Adrenal gland (tissue), 12 donors: Measurements from ENCODE around the gene DNAJB1. TPM values are rescaled to one million over a fixed set of nuclear protein-coding genes. Genes with fewer than 3 reads are reported as not detected.
A peak's percentile ranks its signal among the peaks of the same experiment; 100 is the strongest.

Experiments used
- DNase-seq, 7 donors: peaks; one replicate each; pipeline ENCODE4 v3.0.0-alpha.2; 2019 to 2020
- H3K27ac ChIP-seq, 5 donors: fragments of 200-600 bp; sonication (generic) in 4 of 5; 1 replicate in 3 of 5; 2 replicates in 2 of 5; pipeline versions ENCODE4 v1.5.1 to v1.8.0; 2016 to 2020; ENCODE audit warnings: mild to moderate bottlenecking in 1 of 5
- H3K27me3 ChIP-seq: fragments of 200-600 bp; 2 replicates; pipeline ENCODE4 v1.8.0; 2021
- H3K36me3 ChIP-seq, 2 donors: fragments of 200-600 bp; replicated peaks in 1 of 2; 1 replicate in 1 of 2; 2 replicates in 1 of 2; pipeline versions ENCODE4 v1.5.1 to v1.8.0; 2018 to 2022
- H3K4me1 ChIP-seq, 2 donors: fragments of 200-600 bp; replicated peaks in 1 of 2; 1 replicate in 1 of 2; 2 replicates in 1 of 2; pipeline versions ENCODE4 v1.5.1 to v1.8.0; 2018 to 2021
- H3K4me3 ChIP-seq, 4 donors: fragments of 200-600 bp; sonication (generic) in 3 of 4; one replicate each; pipeline ENCODE4 v1.5.1; 2016 to 2018
- H3K9me3 ChIP-seq, 3 donors: fragments of 200-600 bp; sonication (generic) in 1 of 3; replicated peaks in 1 of 3; 1 replicate in 2 of 3; 2 replicates in 1 of 3; pipeline versions ENCODE4 v1.5.1 to v1.8.0; 2016 to 2021
- POLR2A ChIP-seq, 2 donors: fragments of 450-650 bp; IDR thresholded peaks; one replicate each; pipeline ENCODE4 v1.6.1; 2017; ENCODE audit warnings: antibody characterized with exemption in 2 of 2, mild to moderate bottlenecking in 2 of 2, moderate library complexity in 1 of 2
- WGBS, 4 donors: extraction: QIAGEN DNeasy Blood & Tissue Kit in 2 of 4; methylation state at CpG; one replicate each; pipeline versions ENCODE4 v1.1.5 to v1.1.7; 2013 to 2017; 5-methylcytosine and 5-hydroxymethylcytosine counted together
- intact Hi-C, 2 donors: fragments of 100-400 bp; cut with DNase I; formaldehyde crosslinking; loops; one replicate each; pipeline versions ENCODE4 v1.14.1 to v1.15.0; 2022 to 2023
- polyA plus RNA-seq, 3 donors: library from polyadenylated mRNA; stranded (reverse); fragments of 200-250 nt in 2 of 3; fragments of 350-450 nt in 1 of 3; fragmentation: Illumina TruSeq in 1 of 3; extraction: RNeasy Lipid Tissue Mini Kit (QIAGEN cat#74804) in 1 of 3; gene quantifications; one replicate each; pipeline ENCODE4 v1.2.3, GENCODE V29; 2013 to 2014
- total RNA-seq, 9 donors: library from RNA; depleted of rRNA in 4 of 9; stranded (reverse); fragments of >200 nt in 4 of 9; fragments of 120-200 nt in 1 of 9; fragmentation: NEBNext Ultra II Directional in 1 of 9; extraction: Animal tissue kit (Norgen Biotek cat#: 25700) in 1 of 9; gene quantifications; one replicate each; pipeline versions ENCODE4 v1.1.0 to v1.2.4, GENCODE V29; 2013 to 2023
- TF ChIP-seq, protein P1 (sequence below), 6 experiments: fragments of 450-650 bp in 4 of 6; fragments of 200-600 bp in 2 of 6; sonication (generic) in 1 of 6; IDR thresholded peaks; 1 replicate in 5 of 6; 2 replicates in 1 of 6; pipeline versions ENCODE4 v1.5.1 to v1.8.0; 2016 to 2021; ENCODE audit warnings: antibody characterized with exemption in 6 of 6, mild to moderate bottlenecking in 2 of 6, moderate library complexity in 1 of 6
- donor health status: healthy with polysubstance abuse.
- donor health status: Bipolar disorder and iron deficiency.
- donor health status: DM: yes; HTN: yes; CAD: no.
- donor health status: DM: no; HTN: no; CAD: no.
- donor health status: DM: no; HTN: no; CAD: no.
- donor health status: DM: yes; HTN: yes; CAD: no.

Gene DNAJB1
- total and polyA plus RNA-seq, 12 donors, result 42.5 to 273 (median 123) TPM

DNA sequence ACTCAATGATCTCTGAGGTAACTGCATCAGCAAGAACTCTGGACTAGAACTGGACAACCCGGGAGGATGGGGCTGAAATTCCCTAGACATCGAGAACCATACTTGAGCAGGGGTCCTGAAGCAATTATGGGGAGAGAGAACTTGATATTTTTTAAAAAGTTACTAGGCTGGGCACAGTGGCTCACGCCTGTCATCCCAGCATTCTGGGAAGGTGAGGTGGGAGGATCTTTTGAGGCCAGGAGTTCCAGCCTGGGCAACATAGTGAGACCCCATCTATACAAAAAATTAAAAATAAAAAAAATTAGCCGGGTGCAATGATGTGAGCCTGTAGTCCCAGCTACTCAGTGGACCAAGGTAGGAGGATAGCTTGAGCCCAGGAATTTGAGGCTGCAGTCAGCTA is 2.3 kb upstream of the DNAJB1 start:
- TF ChIP-seq, protein P1, sequence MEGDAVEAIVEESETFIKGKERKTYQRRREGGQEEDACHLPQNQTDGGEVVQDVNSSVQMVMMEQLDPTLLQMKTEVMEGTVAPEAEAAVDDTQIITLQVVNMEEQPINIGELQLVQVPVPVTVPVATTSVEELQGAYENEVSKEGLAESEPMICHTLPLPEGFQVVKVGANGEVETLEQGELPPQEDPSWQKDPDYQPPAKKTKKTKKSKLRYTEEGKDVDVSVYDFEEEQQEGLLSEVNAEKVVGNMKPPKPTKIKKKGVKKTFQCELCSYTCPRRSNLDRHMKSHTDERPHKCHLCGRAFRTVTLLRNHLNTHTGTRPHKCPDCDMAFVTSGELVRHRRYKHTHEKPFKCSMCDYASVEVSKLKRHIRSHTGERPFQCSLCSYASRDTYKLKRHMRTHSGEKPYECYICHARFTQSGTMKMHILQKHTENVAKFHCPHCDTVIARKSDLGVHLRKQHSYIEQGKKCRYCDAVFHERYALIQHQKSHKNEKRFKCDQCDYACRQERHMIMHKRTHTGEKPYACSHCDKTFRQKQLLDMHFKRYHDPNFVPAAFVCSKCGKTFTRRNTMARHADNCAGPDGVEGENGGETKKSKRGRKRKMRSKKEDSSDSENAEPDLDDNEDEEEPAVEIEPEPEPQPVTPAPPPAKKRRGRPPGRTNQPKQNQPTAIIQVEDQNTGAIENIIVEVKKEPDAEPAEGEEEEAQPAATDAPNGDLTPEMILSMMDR (IDR thresholded peaks at IDR 0.05), result no peak
- no peak for TF ChIP-seq POLR2A (IDR thresholded peaks at IDR 0.05)
- H3K9me3 ChIP-seq, result no peaks in the 10 kb centered on the region
- H3K27ac ChIP-seq, result peak overlapping the region in 4 of 5 donors; percentile 21 to 100 (median 88)
- H3K27me3 ChIP-seq, result no peaks in the 10 kb centered on the region
- H3K36me3 ChIP-seq, result peaks cover 0 to 14% of the 10 kb centered on the region in 2 donors
- DNase-seq, result no peak
- WGBS, 4 donors, result 93 to 99% (median 94%) methylated on average over 4 of the region's 4 CpGs
- intact Hi-C loops, result no loop called here
- no peak overlapping the region for H3K4me3 ChIP-seq
- peaks cover 26 to 27% of the 10 kb centered on the region in 2 donors for H3K4me1 ChIP-seq

DNA sequence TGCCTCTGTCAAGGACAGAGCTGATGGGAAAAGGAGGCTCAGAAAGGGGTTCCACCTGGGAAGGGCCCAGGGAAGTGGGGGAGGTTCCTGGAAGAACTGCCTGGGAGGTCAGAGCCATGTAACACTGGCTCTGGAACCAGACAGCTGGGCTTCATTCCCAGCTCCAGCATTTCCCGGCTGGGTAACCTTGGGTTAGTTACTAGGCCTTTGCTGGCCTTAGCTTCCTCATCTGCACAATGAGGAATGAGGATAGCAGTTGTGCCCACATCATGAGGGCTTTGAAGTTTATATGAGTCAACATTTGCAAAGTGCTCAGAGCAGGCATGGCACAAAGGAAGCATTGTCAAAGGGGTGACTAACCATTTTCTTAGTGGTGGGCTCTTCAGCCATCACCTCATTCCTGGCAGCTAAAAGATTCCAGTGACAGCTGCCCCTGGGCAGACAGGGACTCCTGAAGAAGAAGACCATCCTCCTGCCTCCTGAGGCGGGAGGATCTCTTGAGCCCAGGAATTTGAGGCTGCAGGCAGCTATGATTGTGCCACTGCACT is 1.7 kb upstream of the DNAJB1 start:
- H3K36me3 ChIP-seq, result peaks cover 0 to 20% of the 10 kb centered on the region in 2 donors
- 50 to 55% (median 52%) methylated on average over 2 of the region's 2 CpGs; no CpG with 5 or more reads in 1 of the 4 donors for WGBS, 4 donors
- H3K9me3 ChIP-seq, result no peaks in the 10 kb centered on the region
- H3K4me1 ChIP-seq, result peaks cover 31 to 33% of the 10 kb centered on the region in 2 donors
- no peak overlapping the region for H3K4me3 ChIP-seq
- peak overlapping the region; percentile 78 to 100 (median 93) for H3K27ac ChIP-seq
- TF ChIP-seq, protein P1 (IDR thresholded peaks at IDR 0.05), result no peak
- TF ChIP-seq POLR2A (IDR thresholded peaks at IDR 0.05), result peak in 1 of 2 donors; percentile 26
- peak in 6 of 7 donors; percentile 71 to 87 (median 80) for DNase-seq
- intact Hi-C loops, result no loop called here
- H3K27me3 ChIP-seq, result no peaks in the 10 kb centered on the region

DNA sequence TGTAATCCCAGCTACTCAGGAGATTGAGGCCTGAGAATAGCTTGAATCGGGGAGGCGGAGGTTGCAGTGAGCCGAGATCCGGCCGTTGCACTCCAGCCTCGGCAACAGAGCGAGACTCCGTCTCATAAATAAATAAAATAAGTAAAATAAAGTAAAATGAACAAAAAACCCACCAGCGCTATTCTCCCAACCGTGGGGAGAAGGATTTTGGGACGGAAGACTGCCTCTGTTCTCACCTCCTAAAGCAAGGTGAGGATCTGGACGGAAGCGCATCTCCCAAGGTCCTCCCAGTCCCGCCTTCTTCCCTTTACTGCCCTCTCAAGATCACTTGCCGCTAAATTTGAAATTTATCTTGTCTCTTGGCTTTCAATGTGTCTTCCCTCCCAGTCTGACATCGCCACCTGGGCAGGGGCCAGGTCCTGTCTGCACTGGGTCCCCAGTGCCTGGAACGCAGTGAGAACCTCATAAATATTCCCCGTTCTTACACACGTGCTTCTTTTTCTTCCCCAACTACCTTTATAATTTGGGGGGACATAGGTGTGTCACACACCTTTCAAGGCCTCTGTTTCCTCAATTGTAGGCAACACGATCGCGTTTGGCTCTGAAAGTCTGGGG is 1.2 kb upstream of the DNAJB1 start:
- intact Hi-C loops, result no loop called here
- no peaks in the 10 kb centered on the region for H3K9me3 ChIP-seq
- peaks cover 31 to 39% of the 10 kb centered on the region in 2 donors for H3K4me1 ChIP-seq
- H3K4me3 ChIP-seq, result peak overlapping the region in 2 of 4 donors; percentile 8 to 98
- H3K27me3 ChIP-seq, result no peaks in the 10 kb centered on the region
- WGBS, 4 donors, result 79 to 88% (median 81%) methylated on average over 22 of the region's 22 CpGs
- H3K27ac ChIP-seq, result peak overlapping the region; percentile 78 to 100 (median 93)
- TF ChIP-seq, protein P1 (IDR thresholded peaks at IDR 0.05), result no peak
- no peak for TF ChIP-seq POLR2A (IDR thresholded peaks at IDR 0.05)
- peaks cover 0 to 26% of the 10 kb centered on the region in 2 donors for H3K36me3 ChIP-seq
- DNase-seq, result peak in 2 of 7 donors; percentile 55 to 59

DNA sequence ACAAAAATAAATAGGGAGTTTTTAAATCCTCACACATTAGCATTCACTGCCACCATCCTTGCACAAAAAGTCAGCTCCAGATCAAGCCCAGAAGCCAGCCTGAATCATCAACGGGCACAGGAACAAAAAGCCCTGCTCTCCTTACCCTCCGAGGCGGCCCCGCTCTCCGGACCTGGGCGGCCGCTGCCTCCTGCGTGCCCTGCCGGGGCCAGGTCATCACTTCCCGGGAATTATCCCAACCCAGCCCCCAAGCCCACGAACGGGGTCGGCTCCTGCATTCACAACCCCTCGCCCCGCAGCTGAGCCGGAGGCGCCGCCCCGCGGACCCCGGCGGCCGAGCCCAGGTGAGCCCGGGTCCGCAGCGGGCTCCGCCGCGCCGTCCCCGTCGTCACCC is 754 bp downstream of the DNAJB1 start:
- TF ChIP-seq POLR2A (IDR thresholded peaks at IDR 0.05), result peak in 1 of 2 donors; percentile 6
- TF ChIP-seq, protein P1 (IDR thresholded peaks at IDR 0.05), result no peak

More for the DNA sequence above, 754 bp downstream of the DNAJB1 start:
- H3K4me1 ChIP-seq, result peaks cover 36 to 58% of the 10 kb centered on the region in 2 donors
- 0 to 1% (median 0%) methylated on average over 1 to 32 of the region's 32 CpGs for WGBS, 4 donors
- H3K4me3 ChIP-seq, result peak overlapping the region; percentile 84 to 98 (median 88)
- no peaks in the 10 kb centered on the region for H3K27me3 ChIP-seq
- intact Hi-C loops, result no loop called here
- peak in 4 of 7 donors; percentile 57 to 66 (median 60) for DNase-seq
- no peaks in the 10 kb centered on the region for H3K9me3 ChIP-seq
- peaks cover 0 to 33% of the 10 kb centered on the region in 2 donors for H3K36me3 ChIP-seq
- peak overlapping the region; percentile 93 to 100 (median 100) for H3K27ac ChIP-seq
